NB4 (cell line): ENCODE results near the gene SLC39A5.

ENCODE experiments used
- MAX ChIP-seq: IDR thresholded peaks from 2 replicates; pipeline ENCODE4 v1.6.1; 2011; ENCODE audit warnings: low read depth, low read length
- POLR2A ChIP-seq: IDR thresholded peaks from 2 replicates; pipeline ENCODE4 v1.6.1; 2011; ENCODE audit warnings: mild to moderate bottlenecking; ENCODE audit not compliant: insufficient read length; ENCODE audit errors: extremely low read depth
- TF ChIP-seq, protein P1 (sequence below): IDR thresholded peaks from one replicate; pipeline ENCODE4 v1.5.1; 2012; ENCODE audit warnings: low read depth, low read length

- TF ChIP-seq, protein P1, sequence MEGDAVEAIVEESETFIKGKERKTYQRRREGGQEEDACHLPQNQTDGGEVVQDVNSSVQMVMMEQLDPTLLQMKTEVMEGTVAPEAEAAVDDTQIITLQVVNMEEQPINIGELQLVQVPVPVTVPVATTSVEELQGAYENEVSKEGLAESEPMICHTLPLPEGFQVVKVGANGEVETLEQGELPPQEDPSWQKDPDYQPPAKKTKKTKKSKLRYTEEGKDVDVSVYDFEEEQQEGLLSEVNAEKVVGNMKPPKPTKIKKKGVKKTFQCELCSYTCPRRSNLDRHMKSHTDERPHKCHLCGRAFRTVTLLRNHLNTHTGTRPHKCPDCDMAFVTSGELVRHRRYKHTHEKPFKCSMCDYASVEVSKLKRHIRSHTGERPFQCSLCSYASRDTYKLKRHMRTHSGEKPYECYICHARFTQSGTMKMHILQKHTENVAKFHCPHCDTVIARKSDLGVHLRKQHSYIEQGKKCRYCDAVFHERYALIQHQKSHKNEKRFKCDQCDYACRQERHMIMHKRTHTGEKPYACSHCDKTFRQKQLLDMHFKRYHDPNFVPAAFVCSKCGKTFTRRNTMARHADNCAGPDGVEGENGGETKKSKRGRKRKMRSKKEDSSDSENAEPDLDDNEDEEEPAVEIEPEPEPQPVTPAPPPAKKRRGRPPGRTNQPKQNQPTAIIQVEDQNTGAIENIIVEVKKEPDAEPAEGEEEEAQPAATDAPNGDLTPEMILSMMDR: peak; percentile 69
- TF ChIP-seq MAX (no peak), POLR2A (no peak)
Observed at GRCh38 chr12:56271031-56271430, 41.2 kb downstream of the SLC39A5 start.
